Measurements from ENCODE around the gene GRM3.

GRM3 gene

GRCh38 chr7:86814661-86815379, 171.1 kb downstream of the GRM3 start:
- DNase-seq (ENCODE audit: low read depth) = peak; percentile 2

GRCh38 chr7:86815556-86815955, 171.8 kb downstream of the GRM3 start:
- no peak for TF ChIP-seq CTCF (IDR thresholded peaks at IDR 0.05; ENCODE audit: insufficient read depth, low read depth, low read length, missing control alignments)
- no peak overlapping the region for H3K4me3 ChIP-seq (ENCODE audit: low read length)
- peak; percentile 33 for DNase-seq (ENCODE audit: low read depth)

More at GRCh38 chr7:86814661-86815379, 171.1 kb downstream of the GRM3 start:
- H3K4me3 ChIP-seq (ENCODE audit: low read length) = no peak overlapping the region
- peak; percentile 36 for TF ChIP-seq CTCF (IDR thresholded peaks at IDR 0.05; ENCODE audit: insufficient read depth, low read depth, low read length, missing control alignments)

- no peak for TF ChIP-seq CTCF (IDR thresholded peaks at IDR 0.05; ENCODE audit: insufficient read depth, low read depth, low read length, missing control alignments)
- no peak for DNase-seq (ENCODE audit: low read depth)
- H3K4me3 ChIP-seq (ENCODE audit: low read length) = no peak overlapping the region
Observed at GRCh38 chr7:86818903-86819302, 175.2 kb downstream of the GRM3 start.

- no peak for DNase-seq (ENCODE audit: low read depth)
- no peak overlapping the region for H3K4me3 ChIP-seq (ENCODE audit: low read length)
- TF ChIP-seq CTCF (IDR thresholded peaks at IDR 0.05; ENCODE audit: insufficient read depth, low read depth, low read length, missing control alignments) = no peak
Observed at GRCh38 chr7:86823769-86824168, 180.1 kb downstream of the GRM3 start.

GRCh38 chr7:86825264-86825663, 181.6 kb downstream of the GRM3 start:
- no peak for DNase-seq (ENCODE audit: low read depth)
- no peak for TF ChIP-seq CTCF (IDR thresholded peaks at IDR 0.05; ENCODE audit: insufficient read depth, low read depth, low read length, missing control alignments)
- H3K4me3 ChIP-seq (ENCODE audit: low read length) = no peak overlapping the region

GRCh38 chr7:86826948-86827347, 183.2 kb downstream of the GRM3 start:
- no peak overlapping the region for H3K4me3 ChIP-seq (ENCODE audit: low read length)
- no peak for DNase-seq (ENCODE audit: low read depth)
- no peak for TF ChIP-seq CTCF (IDR thresholded peaks at IDR 0.05; ENCODE audit: insufficient read depth, low read depth, low read length, missing control alignments)

GRCh38 chr7:86833360-86833759, 189.7 kb downstream of the GRM3 start:
- H3K4me3 ChIP-seq (ENCODE audit: low read length) = no peak overlapping the region
- DNase-seq (ENCODE audit: low read depth) = no peak
- TF ChIP-seq CTCF (IDR thresholded peaks at IDR 0.05; ENCODE audit: insufficient read depth, low read depth, low read length, missing control alignments) = no peak

Measured in epithelial cell of esophagus (primary cell).